HCEC 1CT (cell line): ENCODE results near the gene MRPL44.

Experiments used
- DNase-seq: peaks from one replicate; pipeline ENCODE4 v3.0.0-alpha.2; 2017

The MRPL44 gene

GRCh38 chr2:224016963-224017362 lies 59.7 kb downstream of the MRPL44 start:
- DNase-seq: no peak
